IMR-90 (cell line): ENCODE results near the gene NOP14. TPM values are rescaled to one million over a fixed set of nuclear protein-coding genes. Genes with fewer than 3 reads are reported as not detected.

Source experiments
- ATAC-seq: fragments of 200-7000 bp; cut with Tn5 transposase; 2 replicates; pipeline ENCODE4 v1.9.1; 2020; ENCODE audit warnings: low read depth, mild to moderate bottlenecking, moderate library complexity
- BruUV-seq: library from RNA; stranded (reverse); fragments of 400-500 nt; replicated peaks from 2 replicates; lab custom pipeline; 2021; lab: Mats Ljungman, UMichigan
- CTCF ChIA-PET: fragments of 300-600 bp; formaldehyde crosslinking; extraction: SDS; loops from one replicate; lab custom pipeline; 2021; ENCODE audit warnings: antibody characterized with exemption; lab: Yijun Ruan, JAX
- POLR2A ChIA-PET: fragments of 300-600 bp; sonication (Branson Sonifier 250); formaldehyde crosslinking; loops from one replicate; lab custom pipeline; 2022; ENCODE audit warnings: antibody characterized with exemption; ENCODE audit not compliant: unreplicated experiment; lab: Charles Lee
- DNase-seq: peaks from one replicate; pipeline ENCODE4 v3.0.0; 2013
- H2AFZ ChIP-seq: replicated peaks from 2 replicates; pipeline ENCODE3; 2013; ENCODE audit warnings: low read length, mild to moderate bottlenecking; ENCODE audit not compliant: poor library complexity
- H2AK5ac ChIP-seq: 2 replicates; pipeline ENCODE4 v1.6.1; 2013; ENCODE audit warnings: low read depth, low read length, inconsistent platforms
- H2AK9ac ChIP-seq: replicated peaks from 2 replicates; pipeline ENCODE3; 2013; ENCODE audit warnings: mild to moderate bottlenecking, low read depth, low read length, moderate library complexity; ENCODE audit not compliant: poor library complexity
- H2BK120ac ChIP-seq: 2 replicates; pipeline ENCODE4 v1.6.1; 2013; ENCODE audit warnings: low read depth, low read length, inconsistent platforms
- H2BK15ac ChIP-seq: 3 replicates; pipeline ENCODE4 v1.6.1; 2013; ENCODE audit warnings: low read depth, low read length, inconsistent platforms
- H2BK20ac ChIP-seq: 2 replicates; pipeline ENCODE4 v1.6.1; 2013; ENCODE audit warnings: low read depth, mild to moderate bottlenecking, inconsistent platforms, low read length, moderate library complexity
- H2BK5ac ChIP-seq: 2 replicates; pipeline ENCODE4 v1.6.1; 2013; ENCODE audit warnings: mild to moderate bottlenecking, low read depth, low read length, inconsistent platforms; ENCODE audit not compliant: poor library complexity, severe bottlenecking
- H3K14ac ChIP-seq: replicated peaks from 2 replicates; pipeline ENCODE4 v1.6.1; 2013; ENCODE audit warnings: low read depth, low read length, inconsistent platforms
- H3K18ac ChIP-seq: 2 replicates; pipeline ENCODE4 v1.6.1; 2013; ENCODE audit warnings: low read depth, low read length, control low read depth
- H3K23ac ChIP-seq: 2 replicates; pipeline ENCODE4 v1.6.1; 2013; ENCODE audit warnings: low read depth, low read length, inconsistent platforms
- H3K27ac ChIP-seq: 2 replicates; pipeline ENCODE4 v1.5.1; 2013; ENCODE audit warnings: mild to moderate bottlenecking, control low read depth, low read length; ENCODE audit not compliant: insufficient read depth
- H3K27me3 ChIP-seq: 2 replicates; pipeline ENCODE4 v1.6.1; 2013; ENCODE audit warnings: low read length; ENCODE audit not compliant: control insufficient read depth, insufficient read depth
- H3K36me3 ChIP-seq: 2 replicates; pipeline ENCODE4 v1.6.1; 2013; ENCODE audit warnings: low read length, mixed read lengths; ENCODE audit not compliant: control insufficient read depth, insufficient read depth
- H3K4ac ChIP-seq: 2 replicates; pipeline ENCODE4 v1.6.1; 2013; ENCODE audit warnings: low read depth, low read length, inconsistent platforms
- H3K4me1 ChIP-seq: 2 replicates; pipeline ENCODE4 v1.6.1; 2013; ENCODE audit warnings: low read length, mixed read lengths; ENCODE audit not compliant: control insufficient read depth, insufficient read depth
- H3K4me2 ChIP-seq: 2 replicates; pipeline ENCODE4 v1.6.1; 2013; ENCODE audit warnings: low read depth, mild to moderate bottlenecking, control low read depth, low read length, moderate library complexity
- H3K4me3 ChIP-seq: 2 replicates; pipeline ENCODE4 v1.5.1; 2013; ENCODE audit warnings: low read depth, mild to moderate bottlenecking, control low read depth, low read length, moderate library complexity; ENCODE audit not compliant: insufficient read depth
- H3K56ac ChIP-seq: 2 replicates; pipeline ENCODE4 v1.6.1; 2013; ENCODE audit warnings: low read length, inconsistent platforms; ENCODE audit not compliant: insufficient read depth; ENCODE audit errors: extremely low read depth
- H3K79me1 ChIP-seq, 2 experiments: 2 replicates each; pipeline ENCODE4 v1.6.1; 2013; ENCODE audit warnings: low read length in 2 of 2, inconsistent platforms in 1 of 2, low read depth in 1 of 2
- H3K9ac ChIP-seq: 2 replicates; pipeline ENCODE4 v1.6.1; 2013; ENCODE audit warnings: low read depth, low read length, control low read depth
- H3K9me1 ChIP-seq: 2 replicates; pipeline ENCODE4 v1.6.1; 2013; ENCODE audit warnings: low read length, inconsistent platforms; ENCODE audit not compliant: insufficient read depth
- H3K9me3 ChIP-seq: 2 replicates; pipeline ENCODE4 v1.6.1; 2013; ENCODE audit warnings: low read length; ENCODE audit not compliant: control insufficient read depth, insufficient read depth
- H4K20me1 ChIP-seq: 2 replicates; pipeline ENCODE4 v1.6.1; 2013; ENCODE audit warnings: low read length, inconsistent platforms; ENCODE audit not compliant: insufficient read depth
- H4K5ac ChIP-seq: 2 replicates; pipeline ENCODE4 v1.6.1; 2013; ENCODE audit warnings: mild to moderate bottlenecking, low read depth, low read length, control low read depth
- H4K8ac ChIP-seq, 2 experiments: 2 replicates each; pipeline ENCODE4 v1.6.1; 2013; ENCODE audit warnings: low read depth in 2 of 2, low read length in 2 of 2, control low read depth in 1 of 2, inconsistent platforms in 1 of 2
- H4K91ac ChIP-seq: 2 replicates; pipeline ENCODE4 v1.6.1; 2013; ENCODE audit warnings: low read depth, low read length, inconsistent platforms; ENCODE audit not compliant: insufficient read depth
- BHLHE40 ChIP-seq: fragments of 150-350 bp; IDR thresholded peaks from 2 replicates; pipeline ENCODE4 v1.6.1; 2016; ENCODE audit warnings: mild to moderate bottlenecking, low read depth, low read length
- CEBPB ChIP-seq: IDR thresholded peaks from 2 replicates; pipeline ENCODE4 v1.6.1; 2012; ENCODE audit warnings: low read depth, low read length, improper control_type of control experiment
- CHD1 ChIP-seq: IDR thresholded peaks from 2 replicates; pipeline ENCODE4 v1.6.1; 2012; ENCODE audit warnings: low read depth, low read length, improper control_type of control experiment
- CTCF ChIP-seq: conservative IDR thresholded peaks from 2 replicates; pipeline ENCODE4 v1.5.1; 2012; ENCODE audit warnings: mild to moderate bottlenecking, low read depth, low read length, improper control_type of control experiment
- ELK1 ChIP-seq: fragments of 150-350 bp; IDR thresholded peaks from 2 replicates; pipeline ENCODE4 v1.6.1; 2016; ENCODE audit warnings: low read depth, mild to moderate bottlenecking, low read length, moderate library complexity, borderline replicate concordance
- FOS ChIP-seq: fragments of 150-350 bp; IDR thresholded peaks from 2 replicates; pipeline ENCODE4 v1.6.1; 2016; ENCODE audit warnings: low read depth, low read length
- MAFK ChIP-seq: IDR thresholded peaks from 2 replicates; pipeline ENCODE4 v1.6.1; 2012; ENCODE audit warnings: low read depth, low read length, improper control_type of control experiment
- MAZ ChIP-seq: IDR thresholded peaks from 2 replicates; pipeline ENCODE4 v1.6.1; 2012; ENCODE audit warnings: low read depth, mild to moderate bottlenecking, low read length, improper control_type of control experiment, moderate library complexity, borderline replicate concordance
- MXI1 ChIP-seq: IDR thresholded peaks from 2 replicates; pipeline ENCODE4 v1.6.1; 2012; ENCODE audit warnings: low read depth, mild to moderate bottlenecking, low read length, moderate library complexity, borderline replicate concordance
- NFE2L2 ChIP-seq: fragments of 150-350 bp; IDR thresholded peaks from 2 replicates; pipeline ENCODE4 v1.6.1; 2016; ENCODE audit warnings: low read depth, mild to moderate bottlenecking, low read length
- POLR2A ChIP-seq: IDR thresholded peaks from 2 replicates; pipeline ENCODE4 v1.6.1; 2012; ENCODE audit warnings: mild to moderate bottlenecking, low read depth, low read length
- RAD21 ChIP-seq: IDR thresholded peaks from 2 replicates; pipeline ENCODE4 v1.6.1; 2012; ENCODE audit warnings: low read length, improper control_type of control experiment
- RCOR1 ChIP-seq: IDR thresholded peaks from 2 replicates; pipeline ENCODE4 v1.6.1; 2012; ENCODE audit warnings: mild to moderate bottlenecking, low read length, improper control_type of control experiment; ENCODE audit not compliant: insufficient replicate concordance
- RFX5 ChIP-seq: IDR thresholded peaks from 2 replicates; pipeline ENCODE4 v1.8.0; 2012; ENCODE audit warnings: low read depth, mild to moderate bottlenecking, low read length, moderate library complexity
- SMC3 ChIP-seq: fragments of 150-350 bp; IDR thresholded peaks from 2 replicates; pipeline ENCODE4 v1.6.1; 2016; ENCODE audit warnings: low read depth, mild to moderate bottlenecking, antibody characterized with exemption, low read length, moderate library complexity
- USF2 ChIP-seq: fragments of 150-350 bp; IDR thresholded peaks from 2 replicates; pipeline ENCODE4 v1.6.1; 2017; ENCODE audit warnings: mild to moderate bottlenecking, antibody characterized with exemption, low read length, low read depth
- WGBS, 2 experiments: methylation state at CpG; one replicate each; pipeline versions ENCODE4 v1.1.5 to v1.1.7; 2013; ENCODE audit warnings: missing lambda C conversion rate in 2 of 2; ENCODE audit not compliant: insufficient read length in 1 of 2; ENCODE audit errors: extremely low coverage in 2 of 2; 5-methylcytosine and 5-hydroxymethylcytosine counted together
- dilution Hi-C: fragments of 300-500 bp; cut with HindIII; formaldehyde crosslinking; loops from one replicate; pipeline ENCODE4 v1.14.3; 2018; ENCODE audit warnings: low sequenced_read_pairs; ENCODE audit not compliant: unreplicated experiment
- in situ Hi-C: fragments of 300-500 bp; cut with MboI; formaldehyde crosslinking; loops from 3 replicates; pipeline ENCODE4 v1.14.3; 2019; ENCODE audit warnings: low sequenced_read_pairs, inconsistent platforms, mixed read lengths
- intact Hi-C: fragments of 100-400 bp; cut with micrococcal nuclease; formaldehyde crosslinking; loops from 2 replicates; pipeline ENCODE4 v1.10.0; 2022
- polyA plus RNA-seq, 3 experiments: library from polyadenylated mRNA; depleted of rRNA; stranded (reverse); fragments of >200 nt; gene quantifications; 2 replicates each; pipeline ENCODE4 v1.2.3, GENCODE V29; 2012; ENCODE audit warnings: low replicate concordance in 1 of 3
- total RNA-seq: library from RNA; depleted of rRNA; stranded (reverse); fragments of >200 nt; gene quantifications from 2 replicates; pipeline ENCODE4 v1.2.3, GENCODE V29; 2012

NOP14 gene
- total and polyA plus RNA-seq, 2 of the 4 experiments (the other 2 are of a cell fraction), result 10.9 to 12.6 TPM

GRCh38 chr4:2961421-2961810 is 1.8 kb downstream of the NOP14 start:
- dilution Hi-C loops, result no loop called here
- H3K4me1 ChIP-seq, result peaks cover 15% of the 10 kb centered on the region
- no peak for ATAC-seq
- no peak overlapping the region for H3K56ac ChIP-seq
- in situ Hi-C loops, result no loop called here
- H3K27ac ChIP-seq, result no peak overlapping the region
- H3K23ac ChIP-seq, result peak overlapping the region; percentile 47
- H2BK120ac ChIP-seq, result no peak overlapping the region
- H3K4me3 ChIP-seq, result peak overlapping the region; percentile 87; the same call in 1 of the 2 replicates
- TF ChIP-seq RAD21 (no peak), BHLHE40 (no peak), CHD1 (no peak), RFX5 (no peak), MAFK (no peak), CTCF (no peak), FOS (no peak), MXI1 (no peak), MAZ (no peak), RCOR1 (no peak), SMC3 (no peak), CEBPB (no peak), POLR2A (no peak), NFE2L2 (no peak), USF2 (no peak), ELK1 (no peak)
- DNase-seq, result no peak
- H3K4me2 ChIP-seq, result peak overlapping the region; percentile 99
- BruUV-seq, result no TSS peak
- POLR2A ChIA-PET, result no interaction called here
- no peak overlapping the region for H4K8ac ChIP-seq
- H3K79me1 ChIP-seq, result peaks cover 32 to 61% of the 10 kb centered on the region in 2 experiments
- no peak overlapping the region for H3K4ac ChIP-seq
- no peaks in the 10 kb centered on the region for H3K27me3 ChIP-seq
- H2BK5ac ChIP-seq, result no peak overlapping the region
- intact Hi-C loops, result no loop called here
- H3K14ac ChIP-seq, result peak overlapping the region; percentile 54; the same call in 1 of the 2 replicates
- H2AK9ac ChIP-seq, result peak overlapping the region; percentile 17
- no peak overlapping the region for H4K5ac ChIP-seq
- peaks cover 40% of the 10 kb centered on the region for H4K20me1 ChIP-seq
- CTCF ChIA-PET, result interaction anchor here (0.9 kb wide), 1 partner anchor 197 kb away, joined by 3 read pairs; no protein-coding TSS in a partner anchor
- WGBS, 2 experiments, result 54% methylated on average over 8 of the region's 8 CpGs; no CpG with 5 or more reads in 1 of the 2 experiments
- H2AK5ac ChIP-seq, result no peak overlapping the region; the same call in 1 of the 2 replicates
- no peak overlapping the region for H2BK15ac ChIP-seq
- H4K91ac ChIP-seq, result no peak overlapping the region
- H3K9me1 ChIP-seq, result peaks cover 18% of the 10 kb centered on the region
- H2BK20ac ChIP-seq, result no peak overlapping the region
- no peak overlapping the region for H2AFZ ChIP-seq
- no peaks in the 10 kb centered on the region for H3K9me3 ChIP-seq
- H3K18ac ChIP-seq, result no peak overlapping the region
- no peak overlapping the region for H3K9ac ChIP-seq
- H3K36me3 ChIP-seq, result peaks cover 8% of the 10 kb centered on the region
